IMR-90 (cell line): Measurements from ENCODE around the gene HOXD9. TPM values are rescaled to one million over a fixed set of nuclear protein-coding genes. Genes with fewer than 3 reads are reported as not detected.

Source experiments
- ATAC-seq: fragments of 200-7000 bp; cut with Tn5 transposase; 2 replicates; pipeline ENCODE4 v1.9.1; 2020; ENCODE audit warnings: low read depth, mild to moderate bottlenecking, moderate library complexity
- BruUV-seq: library from RNA; stranded (reverse); fragments of 400-500 nt; replicated peaks from 2 replicates; lab custom pipeline; 2021; lab: Mats Ljungman, UMichigan
- CTCF ChIA-PET: fragments of 300-600 bp; formaldehyde crosslinking; extraction: SDS; loops from one replicate; lab custom pipeline; 2021; ENCODE audit warnings: antibody characterized with exemption; lab: Yijun Ruan, JAX
- POLR2A ChIA-PET: fragments of 300-600 bp; sonication (Branson Sonifier 250); formaldehyde crosslinking; loops from one replicate; lab custom pipeline; 2022; ENCODE audit warnings: antibody characterized with exemption; ENCODE audit not compliant: unreplicated experiment; lab: Charles Lee
- DNase-seq: peaks from one replicate; pipeline ENCODE4 v3.0.0; 2013
- H2AFZ ChIP-seq: replicated peaks from 2 replicates; pipeline ENCODE3; 2013; ENCODE audit warnings: low read length, mild to moderate bottlenecking; ENCODE audit not compliant: poor library complexity
- H2AK5ac ChIP-seq: 2 replicates; pipeline ENCODE4 v1.6.1; 2013; ENCODE audit warnings: low read depth, low read length, inconsistent platforms
- H2AK9ac ChIP-seq: replicated peaks from 2 replicates; pipeline ENCODE3; 2013; ENCODE audit warnings: mild to moderate bottlenecking, low read depth, low read length, moderate library complexity; ENCODE audit not compliant: poor library complexity
- H2BK120ac ChIP-seq: 2 replicates; pipeline ENCODE4 v1.6.1; 2013; ENCODE audit warnings: low read depth, low read length, inconsistent platforms
- H2BK15ac ChIP-seq: 3 replicates; pipeline ENCODE4 v1.6.1; 2013; ENCODE audit warnings: low read depth, low read length, inconsistent platforms
- H2BK20ac ChIP-seq: 2 replicates; pipeline ENCODE4 v1.6.1; 2013; ENCODE audit warnings: low read depth, mild to moderate bottlenecking, inconsistent platforms, low read length, moderate library complexity
- H2BK5ac ChIP-seq: 2 replicates; pipeline ENCODE4 v1.6.1; 2013; ENCODE audit warnings: mild to moderate bottlenecking, low read depth, low read length, inconsistent platforms; ENCODE audit not compliant: poor library complexity, severe bottlenecking
- H3K14ac ChIP-seq: replicated peaks from 2 replicates; pipeline ENCODE4 v1.6.1; 2013; ENCODE audit warnings: low read depth, low read length, inconsistent platforms
- H3K18ac ChIP-seq: 2 replicates; pipeline ENCODE4 v1.6.1; 2013; ENCODE audit warnings: low read depth, low read length, control low read depth
- H3K23ac ChIP-seq: 2 replicates; pipeline ENCODE4 v1.6.1; 2013; ENCODE audit warnings: low read depth, low read length, inconsistent platforms
- H3K27ac ChIP-seq: 2 replicates; pipeline ENCODE4 v1.5.1; 2013; ENCODE audit warnings: mild to moderate bottlenecking, control low read depth, low read length; ENCODE audit not compliant: insufficient read depth
- H3K27me3 ChIP-seq: 2 replicates; pipeline ENCODE4 v1.6.1; 2013; ENCODE audit warnings: low read length; ENCODE audit not compliant: control insufficient read depth, insufficient read depth
- H3K36me3 ChIP-seq: 2 replicates; pipeline ENCODE4 v1.6.1; 2013; ENCODE audit warnings: low read length, mixed read lengths; ENCODE audit not compliant: control insufficient read depth, insufficient read depth
- H3K4ac ChIP-seq: 2 replicates; pipeline ENCODE4 v1.6.1; 2013; ENCODE audit warnings: low read depth, low read length, inconsistent platforms
- H3K4me1 ChIP-seq: 2 replicates; pipeline ENCODE4 v1.6.1; 2013; ENCODE audit warnings: low read length, mixed read lengths; ENCODE audit not compliant: control insufficient read depth, insufficient read depth
- H3K4me2 ChIP-seq: 2 replicates; pipeline ENCODE4 v1.6.1; 2013; ENCODE audit warnings: low read depth, mild to moderate bottlenecking, control low read depth, low read length, moderate library complexity
- H3K4me3 ChIP-seq: 2 replicates; pipeline ENCODE4 v1.5.1; 2013; ENCODE audit warnings: low read depth, mild to moderate bottlenecking, control low read depth, low read length, moderate library complexity; ENCODE audit not compliant: insufficient read depth
- H3K56ac ChIP-seq: 2 replicates; pipeline ENCODE4 v1.6.1; 2013; ENCODE audit warnings: low read length, inconsistent platforms; ENCODE audit not compliant: insufficient read depth; ENCODE audit errors: extremely low read depth
- H3K79me1 ChIP-seq, 2 experiments: 2 replicates each; pipeline ENCODE4 v1.6.1; 2013; ENCODE audit warnings: low read length in 2 of 2, inconsistent platforms in 1 of 2, low read depth in 1 of 2
- H3K9ac ChIP-seq: 2 replicates; pipeline ENCODE4 v1.6.1; 2013; ENCODE audit warnings: low read depth, low read length, control low read depth
- H3K9me1 ChIP-seq: 2 replicates; pipeline ENCODE4 v1.6.1; 2013; ENCODE audit warnings: low read length, inconsistent platforms; ENCODE audit not compliant: insufficient read depth
- H3K9me3 ChIP-seq: 2 replicates; pipeline ENCODE4 v1.6.1; 2013; ENCODE audit warnings: low read length; ENCODE audit not compliant: control insufficient read depth, insufficient read depth
- H4K20me1 ChIP-seq: 2 replicates; pipeline ENCODE4 v1.6.1; 2013; ENCODE audit warnings: low read length, inconsistent platforms; ENCODE audit not compliant: insufficient read depth
- H4K5ac ChIP-seq: 2 replicates; pipeline ENCODE4 v1.6.1; 2013; ENCODE audit warnings: mild to moderate bottlenecking, low read depth, low read length, control low read depth
- H4K8ac ChIP-seq, 2 experiments: 2 replicates each; pipeline ENCODE4 v1.6.1; 2013; ENCODE audit warnings: low read depth in 2 of 2, low read length in 2 of 2, control low read depth in 1 of 2, inconsistent platforms in 1 of 2
- H4K91ac ChIP-seq: 2 replicates; pipeline ENCODE4 v1.6.1; 2013; ENCODE audit warnings: low read depth, low read length, inconsistent platforms; ENCODE audit not compliant: insufficient read depth
- CEBPB ChIP-seq: IDR thresholded peaks from 2 replicates; pipeline ENCODE4 v1.6.1; 2012; ENCODE audit warnings: low read depth, low read length, improper control_type of control experiment
- MAFK ChIP-seq: IDR thresholded peaks from 2 replicates; pipeline ENCODE4 v1.6.1; 2012; ENCODE audit warnings: low read depth, low read length, improper control_type of control experiment
- POLR2A ChIP-seq: IDR thresholded peaks from 2 replicates; pipeline ENCODE4 v1.6.1; 2012; ENCODE audit warnings: mild to moderate bottlenecking, low read depth, low read length
- WGBS, 2 experiments: methylation state at CpG; one replicate each; pipeline versions ENCODE4 v1.1.5 to v1.1.7; 2013; ENCODE audit warnings: missing lambda C conversion rate in 2 of 2; ENCODE audit not compliant: insufficient read length in 1 of 2; ENCODE audit errors: extremely low coverage in 2 of 2; 5-methylcytosine and 5-hydroxymethylcytosine counted together
- dilution Hi-C: fragments of 300-500 bp; cut with HindIII; formaldehyde crosslinking; loops from one replicate; pipeline ENCODE4 v1.14.3; 2018; ENCODE audit warnings: low sequenced_read_pairs; ENCODE audit not compliant: unreplicated experiment
- in situ Hi-C: fragments of 300-500 bp; cut with MboI; formaldehyde crosslinking; loops from 3 replicates; pipeline ENCODE4 v1.14.3; 2019; ENCODE audit warnings: low sequenced_read_pairs, inconsistent platforms, mixed read lengths
- intact Hi-C: fragments of 100-400 bp; cut with micrococcal nuclease; formaldehyde crosslinking; loops from 2 replicates; pipeline ENCODE4 v1.10.0; 2022
- polyA plus RNA-seq, 3 experiments: library from polyadenylated mRNA; depleted of rRNA; stranded (reverse); fragments of >200 nt; gene quantifications; 2 replicates each; pipeline ENCODE4 v1.2.3, GENCODE V29; 2012; ENCODE audit warnings: low replicate concordance in 1 of 3
- total RNA-seq: library from RNA; depleted of rRNA; stranded (reverse); fragments of >200 nt; gene quantifications from 2 replicates; pipeline ENCODE4 v1.2.3, GENCODE V29; 2012

HOXD9 gene
- total and polyA plus RNA-seq, 2 of the 4 experiments (the other 2 are of a cell fraction) = not detected

GRCh38 chr2:176152350-176153181 lies 30.0 kb downstream of the HOXD9 start:
- H3K9me3 ChIP-seq = peaks cover 15% of the 10 kb centered on the region
- no peak overlapping the region for H4K91ac ChIP-seq
- no peak for ATAC-seq
- no peaks in the 10 kb centered on the region for H3K9me1 ChIP-seq
- H3K36me3 ChIP-seq = no peaks in the 10 kb centered on the region
- BruUV-seq = no TSS peak
- no peak overlapping the region for H3K14ac ChIP-seq
- ChIA-PET CTCF (interaction anchor here (0.6 to 3.3 kb wide), 2 partner anchors 130 to 302 kb away, joined by 3 to 7 read pairs; no protein-coding TSS in a partner anchor), POLR2A (no interaction called here)
- H2BK120ac ChIP-seq = no peak overlapping the region
- no peak overlapping the region for H2AK9ac ChIP-seq
- H3K56ac ChIP-seq = no peak overlapping the region
- in situ Hi-C loops = no loop called here
- no peak for DNase-seq
- WGBS, 2 experiments = 10% methylated on average over 4 of the region's 48 CpGs; no CpG with 5 or more reads in 1 of the 2 experiments
- no peaks in the 10 kb centered on the region for H3K79me1 ChIP-seq
- dilution Hi-C loops = no loop called here
- H3K4me2 ChIP-seq = no peak overlapping the region
- intact Hi-C loops = no loop called here
- no peak overlapping the region for H4K5ac ChIP-seq
- H3K27ac ChIP-seq = no peak overlapping the region
- no peak overlapping the region for H2BK20ac ChIP-seq
- H3K23ac ChIP-seq = no peak overlapping the region
- no peak overlapping the region for H3K9ac ChIP-seq
- no peak overlapping the region for H2AK5ac ChIP-seq
- H3K4me1 ChIP-seq = no peaks in the 10 kb centered on the region
- no peak for TF ChIP-seq POLR2A
- no peak for TF ChIP-seq MAFK
- no peak for TF ChIP-seq CEBPB
- no peaks in the 10 kb centered on the region for H4K20me1 ChIP-seq
- no peak overlapping the region for H3K4me3 ChIP-seq
- H3K4ac ChIP-seq = no peak overlapping the region
- H2BK15ac ChIP-seq = no peak overlapping the region
- no peak overlapping the region for H3K18ac ChIP-seq
- H3K27me3 ChIP-seq = peaks cover 93% of the 10 kb centered on the region
- no peak overlapping the region for H4K8ac ChIP-seq
- H2BK5ac ChIP-seq = no peak overlapping the region
- H2AFZ ChIP-seq = no peak overlapping the region
